Raji (cell line): ENCODE results near the gene VASH1.

Source experiments
- POLR2A ChIP-seq: IDR thresholded peaks from 2 replicates; pipeline ENCODE4 v1.6.1; 2011; ENCODE audit warnings: low read depth, low read length, control low read depth; ENCODE audit not compliant: insufficient read depth

The VASH1 gene

GRCh38 chr14:76774821-76775694 is 13.8 kb downstream of the VASH1 start:
- TF ChIP-seq POLR2A = no peak

GRCh38 chr14:76775695-76776427 is 14.6 kb downstream of the VASH1 start:
- no peak for TF ChIP-seq POLR2A

DNA sequence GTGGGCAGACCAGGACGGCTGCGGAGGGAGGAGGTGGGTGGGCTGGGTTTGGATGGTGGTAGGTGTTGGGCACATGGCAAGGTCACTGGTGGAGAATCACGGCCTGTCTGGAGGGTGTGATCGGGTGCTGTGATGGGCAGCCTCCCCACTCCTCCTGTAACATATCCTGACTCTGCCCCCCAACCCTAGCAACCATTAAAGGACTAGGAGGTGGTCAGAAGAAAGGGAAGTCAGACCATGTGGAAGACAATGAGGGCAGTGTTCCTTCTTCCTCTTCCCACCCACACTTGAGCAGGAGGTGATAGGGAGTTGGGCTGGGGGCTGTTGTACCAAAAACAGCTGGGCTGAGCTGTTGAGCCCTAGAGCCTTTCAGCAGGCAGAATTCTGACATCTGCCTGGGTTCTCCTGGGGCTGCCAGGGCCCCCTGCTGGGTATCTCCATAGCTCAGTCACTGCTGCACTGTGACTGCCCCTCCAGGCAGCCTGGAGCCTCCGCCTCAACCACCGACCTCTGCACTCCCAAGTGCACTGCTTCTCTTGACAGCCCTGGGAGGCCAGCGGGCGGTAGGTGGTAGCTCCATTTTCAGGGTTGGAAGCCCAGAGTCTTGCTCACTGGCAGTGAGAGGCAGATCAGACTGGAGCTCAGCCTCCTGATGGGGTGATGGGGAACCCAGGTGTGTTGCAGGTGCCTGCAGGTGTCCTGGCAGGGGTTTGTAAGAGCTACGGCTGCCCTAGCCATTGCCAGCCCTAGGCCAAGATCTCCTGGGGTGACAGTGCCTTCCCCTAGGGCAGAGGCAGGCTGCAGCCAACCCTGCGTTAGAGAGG is 15.4 kb downstream of the VASH1 start:
- no peak for TF ChIP-seq POLR2A

DNA sequence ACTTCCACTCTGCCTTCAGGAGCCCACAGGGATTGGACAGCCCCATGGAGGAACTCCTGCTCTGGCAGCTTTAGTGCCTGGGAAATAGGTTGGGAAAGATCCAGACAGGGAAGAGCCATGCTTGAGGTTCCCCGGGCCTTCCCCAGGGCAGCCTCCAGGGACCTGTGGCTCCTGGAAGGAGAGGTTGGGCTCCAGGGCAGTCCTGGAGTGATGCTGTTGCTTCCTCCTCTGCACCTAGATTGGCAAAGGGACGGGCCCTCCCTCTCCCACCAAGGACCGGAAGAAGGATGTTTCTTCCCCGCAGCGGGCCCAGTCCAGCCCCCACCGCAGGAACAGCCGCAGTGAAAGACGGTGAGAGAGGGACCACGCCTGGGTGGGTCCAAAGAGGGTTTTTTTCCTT is 16.5 kb downstream of the VASH1 start:
- no peak for TF ChIP-seq POLR2A

DNA sequence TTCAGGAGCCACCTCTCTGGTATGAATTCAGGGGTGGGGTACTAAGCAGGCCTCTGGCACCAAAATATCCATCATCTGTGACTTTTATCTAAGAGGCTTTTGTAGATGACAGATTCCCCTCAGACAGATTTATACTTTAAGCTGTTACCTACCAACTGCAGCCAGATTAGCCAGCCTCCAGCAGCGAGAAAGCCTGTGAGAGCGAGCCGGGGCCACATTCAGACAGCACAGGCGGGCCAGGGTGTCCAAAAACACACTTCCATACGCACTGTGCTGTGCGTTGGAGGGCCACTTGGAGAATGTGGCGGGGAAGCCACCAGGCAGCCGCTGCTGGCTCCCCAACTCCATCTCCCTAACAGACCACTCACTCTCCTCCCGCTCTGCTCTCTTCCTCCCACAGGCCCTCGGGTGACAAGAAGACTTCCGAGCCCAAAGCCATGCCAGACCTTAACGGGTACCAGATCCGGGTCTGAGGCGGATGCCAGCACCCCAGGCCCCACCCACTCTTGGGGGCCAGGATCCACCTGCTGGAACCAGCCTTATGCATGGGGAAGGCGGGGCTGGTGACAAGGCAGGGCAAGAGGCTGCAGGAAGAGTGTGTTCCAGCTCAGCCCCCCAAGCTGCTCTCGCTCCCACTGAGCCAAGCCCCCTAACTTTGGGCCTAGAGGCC is 17.4 kb downstream of the VASH1 start:
- TF ChIP-seq POLR2A = no peak

DNA sequence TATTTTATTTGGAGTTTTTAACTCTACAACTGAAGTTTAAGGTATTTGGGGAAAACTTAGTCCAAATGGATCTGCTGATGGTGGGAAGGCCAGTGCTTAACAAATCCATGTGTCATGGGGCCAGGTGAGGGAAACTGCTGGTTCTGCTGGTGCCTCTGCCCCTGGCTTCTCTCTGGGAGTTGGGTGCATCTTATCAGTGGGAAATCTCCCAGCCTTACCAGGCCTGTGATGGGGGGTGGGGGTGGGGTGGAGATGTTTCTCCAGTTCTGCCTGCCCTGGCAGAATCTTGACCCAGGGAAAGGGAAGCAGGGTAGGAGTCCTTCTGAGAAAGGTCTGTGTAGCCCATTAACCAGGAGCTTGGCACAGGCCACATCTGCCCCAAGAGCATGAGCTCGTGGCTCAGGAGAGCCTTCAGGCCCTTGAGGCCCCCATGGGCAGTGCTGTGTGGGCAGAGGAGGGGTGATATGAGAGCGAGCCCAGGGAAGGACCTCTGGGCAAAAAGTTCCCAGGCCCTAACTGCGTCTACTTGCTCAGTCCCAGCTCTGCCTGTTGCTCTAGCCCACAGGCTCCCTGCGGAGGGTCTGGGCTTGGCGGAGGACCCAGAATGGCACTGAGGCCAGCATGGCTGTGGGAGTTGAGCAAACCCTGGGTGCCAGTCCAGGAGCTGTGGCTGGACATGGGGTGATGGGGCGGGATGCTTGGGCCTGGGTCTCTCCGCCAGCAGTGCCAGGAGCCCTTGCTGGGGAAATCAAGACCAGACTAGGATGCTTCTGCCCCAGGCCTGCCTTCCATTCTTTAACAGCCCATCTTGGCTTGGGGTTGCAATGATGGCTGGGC is 18.2 kb downstream of the VASH1 start:
- no peak for TF ChIP-seq POLR2A

GRCh38 chr14:76780058-76780345 is 18.7 kb downstream of the VASH1 start:
- no peak for TF ChIP-seq POLR2A

DNA sequence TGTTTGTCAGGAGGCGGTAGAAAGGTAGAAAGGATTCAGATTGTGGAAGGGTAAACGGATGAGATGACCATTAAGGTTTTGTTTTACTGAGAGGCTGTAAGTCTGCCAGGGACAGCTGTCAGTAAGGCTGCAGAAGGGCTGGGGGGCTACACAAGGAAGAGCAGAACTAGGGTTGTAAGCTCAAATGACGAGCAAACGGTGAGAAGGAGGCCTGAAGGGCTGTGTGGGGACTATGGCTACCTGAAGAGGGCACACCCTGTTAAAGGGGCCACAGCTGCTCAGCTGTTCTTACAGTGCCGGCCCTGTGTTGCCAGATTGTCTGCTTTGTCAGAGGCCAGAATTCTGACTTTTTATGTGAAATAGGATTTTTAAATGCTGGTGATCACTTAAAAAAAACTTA is 19.1 kb downstream of the VASH1 start:
- no peak for TF ChIP-seq POLR2A

- no peak for TF ChIP-seq POLR2A
Measured at GRCh38 chr14:76780875-76781647, 19.8 kb downstream of the VASH1 start.

- TF ChIP-seq POLR2A = no peak
Measured at GRCh38 chr14:76781648-76782051, 20.4 kb downstream of the VASH1 start.

DNA sequence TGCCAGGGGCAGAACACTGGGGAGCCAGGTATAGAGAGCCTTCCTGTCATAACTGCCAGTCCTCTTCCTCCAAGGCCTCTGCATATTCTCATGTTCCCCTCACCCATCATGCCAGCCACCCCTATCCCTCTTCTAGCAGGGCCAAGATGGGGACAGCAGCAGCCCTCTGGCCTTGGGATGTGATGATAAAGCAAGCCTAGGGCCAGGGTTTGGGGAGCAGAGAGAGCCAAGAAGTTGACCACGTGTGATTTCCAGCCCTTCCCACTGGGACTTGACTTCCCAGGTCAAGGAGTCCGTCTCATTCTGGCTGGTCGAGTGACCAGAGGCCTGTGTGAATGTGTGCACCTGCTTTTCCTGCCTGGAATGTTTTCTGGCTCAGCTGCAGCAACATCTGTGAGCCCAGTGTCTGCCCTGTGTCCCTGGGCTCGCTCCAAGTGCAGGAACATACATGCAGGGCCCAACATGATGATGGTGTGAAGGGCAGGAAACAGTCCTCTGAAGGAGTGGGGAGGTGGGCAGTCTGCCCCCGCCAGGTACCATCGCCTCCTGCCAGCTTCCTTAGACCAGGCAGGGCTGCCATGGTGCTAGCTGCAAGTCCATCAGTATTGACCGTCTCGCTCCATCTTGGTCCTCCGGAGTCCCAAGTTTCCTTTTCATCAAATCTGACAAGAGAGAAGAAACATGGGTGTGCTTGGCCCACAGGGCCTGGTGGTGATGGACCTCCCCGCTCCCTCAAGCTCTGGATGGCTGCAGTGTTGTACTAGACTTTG is 21.0 kb downstream of the VASH1 start:
- no peak for TF ChIP-seq POLR2A

- no peak for TF ChIP-seq POLR2A
Measured at GRCh38 chr14:76782885-76783566, 21.8 kb downstream of the VASH1 start.
